Right lung (tissue), 5 donors: ENCODE data around the gene FADS1. TPM values are rescaled to one million over a fixed set of nuclear protein-coding genes. Genes with fewer than 3 reads are reported as not detected.

ENCODE experiments used
- polyA plus RNA-seq, 5 donors: library from polyadenylated mRNA; unstranded; fragments of 120-200 nt; gene quantifications; one replicate each; pipeline versions ENCODE4 v1.2.1 to v1.2.3, GENCODE V29; 2013; ENCODE audit warnings: inconsistent platforms in 1 of 5, low replicate concordance in 1 of 5; ENCODE audit not compliant: insufficient read length in 5 of 5, insufficient read depth in 1 of 5

FADS1 gene
- polyA plus RNA-seq, 5 donors = 23.0 to 36.2 (median 29.4) TPM

Other genes starting within 250 kb of the FADS1 start
- 1 to 10 TPM; 6.2 to 7.4 (median 6.7) TPM for gene SYT7, start 235.9 kb downstream of the FADS1 start, polyA plus RNA-seq
- 1 to 10 TPM; 1.9 to 3.9 (median 2.7) TPM for gene DAGLA, start 136.6 kb downstream of the FADS1 start, polyA plus RNA-seq
- 10 to 100 TPM; 20.7 to 39.0 (median 28.7) TPM for gene MYRF, start 64.4 kb downstream of the FADS1 start, polyA plus RNA-seq
- 100 to 1,000 TPM; 132 to 212 (median 171) TPM for gene TMEM258, start 24.4 kb downstream of the FADS1 start, polyA plus RNA-seq
- gene FEN1, start 24.1 kb downstream of the FADS1 start, polyA plus RNA-seq = 10 to 100 TPM; 24.3 to 38.2 (median 28.5) TPM
- gene FADS2, start 11.3 kb upstream of the FADS1 start, polyA plus RNA-seq = 100 to 1,000 TPM in 1 of 5 donors, 10 to 100 TPM in 4; 47.7 to 120 (median 74.9) TPM
- 10 to 100 TPM in 3 of 5 donors, 1 to 10 TPM in 2; 7.6 to 17.9 (median 11.1) TPM for gene FADS3, start 74.5 kb upstream of the FADS1 start, polyA plus RNA-seq
- 10 to 100 TPM in 3 of 5 donors, 1 to 10 TPM in 2; 7.4 to 20.2 (median 10.5) TPM for gene RAB3IL1, start 100.6 kb upstream of the FADS1 start, polyA plus RNA-seq
- gene BEST1, start 133.3 kb upstream of the FADS1 start, polyA plus RNA-seq = 1 to 10 TPM; 4.2 to 6.5 (median 6.0) TPM
- gene FTH1, start 150.6 kb upstream of the FADS1 start, polyA plus RNA-seq = 1,000 to 10,000 TPM; 1,688 to 2,297 (median 2,057) TPM